B cell (primary cell): ENCODE results near the gene POLR3K. TPM values are rescaled to one million over a fixed set of nuclear protein-coding genes. Genes with fewer than 3 reads are reported as not detected.

Source experiments
- ATAC-seq: fragments of 200-7000 bp; cut with Tn5 transposase; one replicate; pipeline ENCODE4 v1.10.0; 2021; ENCODE audit warnings: low read depth, mild to moderate bottlenecking, moderate number of reproducible peaks, moderate library complexity
- CTCF ChIA-PET: fragments of 350-600 bp; sonication (Branson Sonifier 250); formaldehyde crosslinking; loops from one replicate; lab custom pipeline; 2021; ENCODE audit warnings: antibody characterized with exemption, inconsistent platforms; lab: Charles Lee
- POLR2A ChIA-PET: fragments of 350-600 bp; sonication (Branson Sonifier 250); formaldehyde crosslinking; loops from one replicate; lab custom pipeline; 2021; ENCODE audit warnings: antibody characterized with exemption; lab: Charles Lee
- DNase-seq: peaks from one replicate; pipeline ENCODE4 v3.0.0; 2013
- H2AFZ ChIP-seq: 2 replicates; pipeline ENCODE4 v1.6.1; 2012; ENCODE audit warnings: mild to moderate bottlenecking, low read depth, low read length; ENCODE audit not compliant: insufficient read depth, poor library complexity, severe bottlenecking
- H3K27ac ChIP-seq, 2 donors: 1 replicate in 1 of 2; 2 replicates in 1 of 2; pipeline ENCODE4 v1.5.1; 2012 to 2013; ENCODE audit warnings: low read length in 2 of 2, mild to moderate bottlenecking in 2 of 2, moderate library complexity in 1 of 2
- H3K27me3 ChIP-seq, 4 experiments: fragments of 200-600 bp in 1 of 4; sonication (generic) in 1 of 4; replicated peaks in 1 of 4; 1 replicate in 2 of 4; 2 replicates in 2 of 4; pipeline versions ENCODE4 v1.6.1 to v1.7.0; 2013 to 2016; ENCODE audit warnings: low read length in 3 of 4, mild to moderate bottlenecking in 2 of 4, mixed read lengths in 1 of 4, moderate library complexity in 1 of 4; ENCODE audit not compliant: insufficient read depth in 4 of 4, control insufficient read depth in 3 of 4; ENCODE audit errors: control extremely low read depth in 1 of 4
- H3K36me3 ChIP-seq, 2 experiments: replicated peaks in 1 of 2; 1 replicate in 1 of 2; 2 replicates in 1 of 2; pipeline versions ENCODE4 v1.6.1 to v1.7.1; 2013; ENCODE audit warnings: low read length in 1 of 2; ENCODE audit not compliant: insufficient read depth in 2 of 2, control insufficient read depth in 1 of 2; ENCODE audit errors: control extremely low read depth in 1 of 2, extremely low read depth in 1 of 2
- H3K4me1 ChIP-seq, 2 donors: fragments of 200-600 bp in 1 of 2; sonication (generic) in 1 of 2; 1 replicate in 1 of 2; 2 replicates in 1 of 2; pipeline versions ENCODE4 v1.5.1 to v1.6.1; 2013 to 2017; ENCODE audit warnings: low read length in 2 of 2; ENCODE audit not compliant: control insufficient read depth in 2 of 2, insufficient read depth in 2 of 2
- H3K4me2 ChIP-seq: replicated peaks from 2 replicates; pipeline ENCODE3; 2012; ENCODE audit warnings: mild to moderate bottlenecking, low read depth, low read length; ENCODE audit not compliant: poor library complexity, severe bottlenecking
- H3K4me3 ChIP-seq, 5 experiments: fragments of 200-600 bp in 1 of 5; sonication (generic) in 1 of 5; 1 replicate in 3 of 5; 2 replicates in 2 of 5; pipeline versions ENCODE4 v1.5.1 to v1.7.0; 2011 to 2016; ENCODE audit warnings: low read length in 4 of 5, mild to moderate bottlenecking in 4 of 5, low read depth in 2 of 5, control low read depth in 1 of 5, moderate library complexity in 1 of 5; ENCODE audit not compliant: insufficient read depth in 1 of 5; ENCODE audit errors: control extremely low read depth in 1 of 5, extremely low read depth in 1 of 5
- H3K79me2 ChIP-seq: fragments of 200-600 bp; sonication (generic); one replicate; pipeline ENCODE4 v1.6.0; 2016; ENCODE audit warnings: low read length; ENCODE audit not compliant: control insufficient read depth, insufficient read depth
- H3K9ac ChIP-seq: fragments of 200-600 bp; sonication (generic); 2 replicates; pipeline ENCODE4 v1.6.1; 2017; ENCODE audit warnings: mild to moderate bottlenecking, low read length, moderate library complexity
- H3K9me3 ChIP-seq, 3 donors: one replicate each; pipeline versions ENCODE4 v1.6.1 to v1.7.1; 2013; ENCODE audit warnings: low read length in 2 of 3; ENCODE audit not compliant: control insufficient read depth in 2 of 3, insufficient read depth in 1 of 3; ENCODE audit errors: control extremely low read depth in 1 of 3
- H4K20me1 ChIP-seq: 2 replicates; pipeline ENCODE4 v1.6.0; 2012; ENCODE audit warnings: mild to moderate bottlenecking, low read length; ENCODE audit not compliant: insufficient read depth, control insufficient read depth, poor library complexity, severe bottlenecking
- H3K27ac Mint-ChIP-seq: one replicate; pipeline ENCODE4 v1.8.0; 2021; ENCODE audit warnings: mixed read lengths
- H3K27me3 Mint-ChIP-seq: one replicate; pipeline ENCODE4 v1.8.0; 2021; ENCODE audit warnings: mixed read lengths
- H3K4me1 Mint-ChIP-seq: one replicate; pipeline ENCODE4 v1.8.0; 2021; ENCODE audit warnings: mixed read lengths
- H3K4me3 Mint-ChIP-seq: one replicate; pipeline ENCODE4 v1.8.0; 2021; ENCODE audit warnings: mixed read lengths
- H3K9me3 Mint-ChIP-seq: one replicate; pipeline ENCODE4 v1.8.0; 2022; ENCODE audit warnings: mixed read lengths; ENCODE audit not compliant: insufficient read depth
- EZH2 ChIP-seq: IDR thresholded peaks from 2 replicates; pipeline ENCODE4 v1.6.1; 2012; ENCODE audit warnings: borderline replicate concordance, low read depth, mild to moderate bottlenecking, moderate library complexity, low read length; ENCODE audit not compliant: insufficient read depth, poor library complexity, severe bottlenecking
- WGBS: methylation state at CpG from one replicate; pipeline ENCODE4 v1.1.5; 2013; ENCODE audit warnings: missing lambda C conversion rate; ENCODE audit not compliant: insufficient coverage; 5-methylcytosine and 5-hydroxymethylcytosine counted together
- intact Hi-C: fragments of 100-400 bp; cut with micrococcal nuclease; formaldehyde crosslinking; loops from one replicate; pipeline ENCODE4 v1.10.0; 2022
- polyA plus RNA-seq: library from polyadenylated mRNA; depleted of rRNA; stranded (reverse); fragments of >200 nt; gene quantifications from 2 replicates; pipeline ENCODE4 v1.2.3, GENCODE V29; 2012
- total RNA-seq, 2 donors: library from RNA; stranded (reverse); fragments of 120-200 nt in 1 of 2; gene quantifications; 1 replicate in 1 of 2; 2 replicates in 1 of 2; pipeline versions ENCODE4 v1.2.3 to v1.2.4, GENCODE V29; 2013 to 2022
- TF ChIP-seq, protein P1 (sequence below): fragments of 200-600 bp; IDR thresholded peaks from one replicate; pipeline ENCODE4 v1.8.0; 2022; ENCODE audit warnings: antibody characterized with exemption, mild to moderate bottlenecking

The POLR3K gene
- total and polyA plus RNA-seq, 2 donors (not counting 1 experiment from before 2014, with no cell fraction given): 26.3 to 34.9 TPM

DNA sequence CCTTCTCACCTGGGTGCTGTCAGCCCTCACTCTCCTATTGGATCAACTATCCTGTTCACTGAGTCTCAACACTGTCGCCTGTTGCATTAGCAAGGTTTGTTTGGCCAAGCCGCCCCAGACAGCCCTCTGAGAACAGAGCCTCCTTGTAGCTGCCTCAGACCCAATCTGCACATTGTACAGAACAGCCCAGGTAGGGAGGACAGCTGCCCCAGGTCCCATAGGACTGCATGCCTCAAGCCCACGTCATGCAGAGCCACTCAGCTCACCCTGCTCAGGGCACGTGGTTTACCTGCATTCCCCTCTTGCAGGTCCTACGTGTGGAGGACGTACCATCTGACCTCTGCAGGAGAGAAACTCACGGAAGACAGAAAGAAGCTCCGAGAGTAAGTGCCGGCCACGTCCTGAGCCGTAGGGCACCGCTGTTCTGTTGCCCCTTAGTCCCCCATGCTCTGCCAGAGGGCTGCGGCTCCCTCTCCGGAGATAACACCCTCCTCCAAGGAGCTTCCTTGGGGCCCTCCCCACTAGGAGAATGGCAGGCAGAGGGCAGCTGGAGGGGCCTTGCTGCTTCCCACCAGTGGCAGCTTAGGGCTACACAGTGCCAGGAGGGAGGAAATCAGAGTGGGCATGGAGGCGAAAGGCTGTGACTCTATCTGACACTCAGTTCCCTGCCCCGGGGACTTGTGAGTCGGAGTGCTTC, 3.0 kb upstream of the POLR3K start:
- no peak overlapping the region for H3K4me3 Mint-ChIP-seq
- POLR2A ChIA-PET: no interaction called here
- no peak for ATAC-seq

More for the DNA sequence above, 3.0 kb upstream of the POLR3K start:
- TF ChIP-seq EZH2: no peak
- TF ChIP-seq, protein P1, sequence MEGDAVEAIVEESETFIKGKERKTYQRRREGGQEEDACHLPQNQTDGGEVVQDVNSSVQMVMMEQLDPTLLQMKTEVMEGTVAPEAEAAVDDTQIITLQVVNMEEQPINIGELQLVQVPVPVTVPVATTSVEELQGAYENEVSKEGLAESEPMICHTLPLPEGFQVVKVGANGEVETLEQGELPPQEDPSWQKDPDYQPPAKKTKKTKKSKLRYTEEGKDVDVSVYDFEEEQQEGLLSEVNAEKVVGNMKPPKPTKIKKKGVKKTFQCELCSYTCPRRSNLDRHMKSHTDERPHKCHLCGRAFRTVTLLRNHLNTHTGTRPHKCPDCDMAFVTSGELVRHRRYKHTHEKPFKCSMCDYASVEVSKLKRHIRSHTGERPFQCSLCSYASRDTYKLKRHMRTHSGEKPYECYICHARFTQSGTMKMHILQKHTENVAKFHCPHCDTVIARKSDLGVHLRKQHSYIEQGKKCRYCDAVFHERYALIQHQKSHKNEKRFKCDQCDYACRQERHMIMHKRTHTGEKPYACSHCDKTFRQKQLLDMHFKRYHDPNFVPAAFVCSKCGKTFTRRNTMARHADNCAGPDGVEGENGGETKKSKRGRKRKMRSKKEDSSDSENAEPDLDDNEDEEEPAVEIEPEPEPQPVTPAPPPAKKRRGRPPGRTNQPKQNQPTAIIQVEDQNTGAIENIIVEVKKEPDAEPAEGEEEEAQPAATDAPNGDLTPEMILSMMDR: no peak
- H3K27me3 Mint-ChIP-seq: no peaks in the 10 kb centered on the region
- Histone ChIP-seq H3K27ac (no peak overlapping the region), H3K4me2 (no peak overlapping the region), H3K79me2 (peaks cover 22% of the 10 kb centered on the region), H3K36me3 (peaks cover 0 to 25% of the 10 kb centered on the region in 2 experiments), H3K4me3 (no peak overlapping the region), H3K4me1 (peaks cover 8 to 27% of the 10 kb centered on the region in 2 donors), H4K20me1 (peaks cover 11% of the 10 kb centered on the region), H3K9ac (no peak overlapping the region), H3K9me3 (no peaks in the 10 kb centered on the region), H2AFZ (no peak overlapping the region), H3K27me3 (no peaks in the 10 kb centered on the region)
- H3K4me1 Mint-ChIP-seq: peaks cover 21% of the 10 kb centered on the region
- H3K27ac Mint-ChIP-seq: no peak overlapping the region
- CTCF ChIA-PET: interaction anchor here (1.2 to 3.0 kb wide), 3 partner anchors 9 to 51 kb away, joined by 3 to 19 read pairs (median 9); no protein-coding TSS in a partner anchor
- 91% methylated on average over 12 of the region's 17 CpGs for WGBS
- no peaks in the 10 kb centered on the region for H3K9me3 Mint-ChIP-seq
- no peak for DNase-seq
- intact Hi-C loops: no loop called here
